ENCODE data around the gene NRARP.

The NRARP gene

DNA sequence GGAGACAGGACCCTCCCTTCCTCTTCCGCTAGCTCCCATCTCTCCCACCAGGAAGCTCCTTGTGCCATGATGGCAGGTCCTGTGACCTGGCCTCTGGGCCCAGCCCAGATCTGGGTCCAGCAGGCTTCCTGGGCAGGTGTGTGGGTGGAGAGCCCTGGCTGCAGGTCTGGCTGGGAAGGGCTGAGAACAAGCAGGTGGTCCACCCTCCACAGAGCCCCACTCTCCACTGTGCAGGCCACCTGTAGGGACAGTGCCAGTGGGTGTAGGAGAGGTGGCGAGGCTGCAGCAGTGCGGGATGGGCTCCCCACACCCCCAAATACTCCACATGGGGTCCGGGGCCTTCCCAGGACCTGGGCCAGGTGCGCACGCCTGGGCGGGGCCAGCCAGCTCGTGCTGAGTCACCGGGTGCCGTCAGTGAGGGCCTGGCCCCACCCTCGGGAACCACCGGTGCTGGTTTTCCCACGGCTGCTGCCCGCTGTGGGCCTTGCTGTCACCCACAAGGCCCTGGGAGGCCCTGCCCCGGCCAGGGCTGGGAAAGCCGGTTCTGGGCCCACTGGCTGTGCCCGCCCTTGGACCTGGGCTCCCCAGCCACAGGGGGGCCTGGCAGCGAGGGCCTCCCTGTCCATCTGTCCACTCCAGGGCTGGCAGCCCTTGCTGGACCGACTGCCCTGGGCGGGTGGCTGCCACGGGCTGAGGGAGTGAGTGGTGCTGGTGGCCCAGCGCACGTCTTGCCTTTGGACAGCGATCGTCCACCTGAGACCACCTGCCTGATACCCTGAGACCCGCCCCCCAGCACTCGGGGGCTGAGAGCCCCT is 9.3 kb upstream of the NRARP start:
- no peak for DNase-seq (ENCODE audit: low read depth in 2 of 2)

DNA sequence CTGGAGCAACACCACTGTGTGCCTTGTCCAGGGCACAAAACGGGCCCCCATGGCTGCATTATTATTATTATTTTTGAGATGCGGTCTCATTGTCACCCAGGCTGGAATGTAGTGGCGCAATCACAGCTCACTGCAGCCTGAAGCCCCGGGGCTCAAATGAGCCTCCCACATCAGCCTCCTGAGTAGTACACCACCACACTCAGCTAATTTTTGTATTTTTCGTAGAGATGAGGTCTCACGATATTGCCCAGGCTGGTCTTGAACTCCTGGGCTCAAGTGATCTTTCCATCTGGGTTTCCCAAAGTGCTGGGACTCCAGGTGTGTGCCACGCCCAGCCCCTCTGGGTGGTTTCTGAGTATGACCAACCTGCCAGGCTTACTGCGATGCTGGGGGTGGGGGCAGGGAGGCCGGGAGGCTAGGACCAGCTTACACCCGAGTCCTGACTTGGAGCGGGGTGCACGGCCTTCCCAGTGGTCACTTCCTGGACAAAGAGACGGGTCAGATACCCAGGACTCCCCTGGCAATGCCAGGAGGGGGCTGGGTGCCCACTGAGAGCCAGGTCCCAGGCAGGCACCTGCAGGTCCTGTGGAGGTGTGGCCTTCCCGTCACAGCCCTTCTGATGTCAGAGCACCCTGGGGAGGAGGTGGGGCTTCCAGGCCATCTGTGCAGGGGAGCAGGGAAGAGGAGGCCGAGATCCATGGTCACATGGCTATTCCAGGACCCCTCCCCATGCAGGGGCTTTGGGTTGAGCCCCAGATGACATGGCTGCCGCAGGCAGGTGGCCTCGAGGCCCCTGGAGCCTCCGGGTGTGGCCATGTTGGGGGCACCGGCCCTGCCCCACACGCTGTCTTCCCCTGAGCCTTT is 8.3 kb upstream of the NRARP start:
- no peak for DNase-seq (ENCODE audit: low read depth in 2 of 2)

DNA sequence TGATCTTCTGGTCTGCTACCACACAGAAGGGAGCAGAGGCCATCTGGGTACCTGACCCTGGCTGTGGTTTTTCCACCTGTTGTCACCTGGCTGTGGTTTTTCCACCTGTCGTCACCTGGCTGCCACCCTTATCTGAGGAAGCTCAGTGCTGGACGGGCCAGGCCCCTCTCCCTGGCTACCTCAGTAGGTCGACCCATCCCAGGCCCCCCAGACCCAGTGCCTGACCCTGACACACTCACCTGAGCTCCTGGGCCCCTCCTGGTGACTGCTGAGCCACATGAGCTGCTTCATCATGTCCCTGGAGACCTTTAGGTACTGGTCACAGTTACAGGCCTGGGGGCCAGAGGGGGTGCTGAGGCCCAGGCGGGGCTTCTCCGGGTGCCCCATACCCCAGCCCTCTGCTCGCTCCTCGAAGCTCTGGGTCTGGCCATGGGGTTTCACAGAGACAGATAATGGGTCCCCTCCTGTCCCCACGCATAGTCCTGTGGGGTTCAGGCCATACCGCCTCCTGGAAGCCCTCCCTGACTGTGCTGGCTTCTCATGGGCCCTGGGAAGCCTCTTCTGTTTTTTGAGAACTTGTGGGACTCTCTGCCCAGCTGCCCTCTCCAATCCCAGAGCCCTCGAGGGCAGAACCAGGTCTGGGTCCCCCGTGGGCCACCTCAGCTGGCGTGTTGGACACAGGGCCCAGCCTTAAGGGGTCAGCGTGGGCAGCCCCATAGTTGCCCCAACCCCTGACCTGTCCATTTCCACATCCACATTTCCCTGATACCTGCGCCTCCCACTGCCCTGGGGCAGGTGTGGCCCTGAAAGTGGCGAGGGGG is 7.5 kb upstream of the NRARP start:
- DNase-seq (ENCODE audit: low read depth in 2 of 2): no peak

DNA sequence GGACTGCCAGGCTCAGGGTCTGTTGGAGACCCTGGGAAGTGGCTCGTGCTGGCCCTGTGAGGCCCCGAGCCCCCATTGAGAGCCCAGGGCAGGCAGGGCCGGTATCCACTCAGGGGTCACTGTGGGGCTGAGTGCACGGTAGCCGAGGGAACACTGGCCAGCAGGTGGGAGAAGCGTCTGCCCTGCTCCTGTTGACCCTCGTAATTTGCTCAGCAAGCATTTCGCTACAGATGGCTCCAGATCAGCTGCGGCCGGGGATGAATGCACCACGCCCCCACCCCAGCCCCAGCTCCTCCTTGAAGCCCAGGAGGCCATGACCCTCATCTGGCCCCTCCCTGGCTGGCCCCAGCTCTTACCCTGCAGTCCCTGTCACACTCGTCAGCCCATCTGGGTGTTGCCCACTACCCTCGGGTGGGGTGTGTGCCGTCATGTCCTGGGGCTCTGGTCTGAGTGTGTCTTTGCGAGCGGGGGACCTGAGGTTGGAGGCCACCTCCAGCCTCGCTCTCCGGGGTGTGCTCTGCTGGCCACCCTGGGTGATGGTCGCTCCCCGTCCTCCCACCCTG is 6.1 kb upstream of the NRARP start:
- DNase-seq (ENCODE audit: low read depth in 2 of 2): no peak

DNA sequence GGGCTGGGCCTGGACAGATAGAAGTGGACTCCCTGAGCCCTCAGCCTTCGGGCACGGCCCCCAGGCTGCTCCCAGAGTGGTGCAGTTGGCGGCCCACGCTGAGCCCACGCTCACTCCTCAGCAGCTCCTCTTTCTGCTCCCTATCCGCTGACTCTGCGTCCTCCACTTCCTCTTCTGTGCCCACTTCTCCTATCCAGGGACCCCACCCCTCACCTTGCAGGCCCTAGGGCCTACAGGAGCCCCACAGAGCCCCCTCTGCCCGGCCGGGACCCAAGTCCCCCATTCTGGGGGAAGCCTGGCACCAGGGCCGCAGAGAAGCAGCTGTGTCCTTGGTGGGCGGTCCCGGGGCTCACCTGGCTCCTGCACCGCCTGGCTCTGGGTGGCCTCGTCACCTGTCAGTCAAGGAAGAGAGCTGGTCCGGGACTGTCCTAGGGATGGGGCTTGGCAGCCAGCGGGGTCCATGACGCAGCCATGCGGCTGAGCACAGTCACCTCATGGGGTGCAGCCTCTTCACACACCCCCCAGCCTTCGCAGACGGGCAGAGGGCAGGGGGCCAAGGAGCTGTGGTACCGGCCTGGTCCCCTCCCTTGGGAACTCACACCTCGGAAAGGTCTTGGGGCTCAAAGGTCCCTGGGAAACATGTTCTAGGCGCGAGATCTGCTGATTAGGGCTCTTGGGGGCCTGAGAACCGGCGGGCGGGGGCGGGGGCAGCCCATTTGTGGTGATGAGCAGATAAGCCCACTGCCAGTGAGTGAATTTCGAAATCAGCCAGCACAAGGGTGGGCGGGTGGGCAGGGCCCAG is 5.4 kb upstream of the NRARP start:
- no peak for DNase-seq (ENCODE audit: low read depth in 2 of 2)

DNA sequence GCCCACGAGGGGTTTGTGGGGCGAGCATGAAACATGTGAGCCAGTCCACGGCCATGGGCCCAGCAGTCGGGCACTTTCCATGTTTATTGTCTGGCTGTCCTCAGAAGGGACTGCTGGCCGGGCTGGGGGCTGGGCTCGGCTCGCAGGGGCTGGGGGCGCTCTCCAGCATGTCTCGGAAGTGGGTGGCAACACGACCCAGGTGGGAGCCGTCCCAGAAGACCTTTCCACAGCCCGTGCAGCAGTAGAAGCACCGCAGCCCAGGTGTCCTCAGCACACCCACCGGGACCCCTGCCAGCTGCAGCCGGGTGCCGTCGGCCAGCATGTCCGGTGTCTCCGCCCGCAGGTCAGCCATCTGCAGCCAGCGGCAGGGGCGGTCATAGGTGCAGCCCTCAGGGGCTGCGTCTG is 4.8 kb upstream of the NRARP start:
- no peak for DNase-seq (ENCODE audit: low read depth in 2 of 2)

DNA sequence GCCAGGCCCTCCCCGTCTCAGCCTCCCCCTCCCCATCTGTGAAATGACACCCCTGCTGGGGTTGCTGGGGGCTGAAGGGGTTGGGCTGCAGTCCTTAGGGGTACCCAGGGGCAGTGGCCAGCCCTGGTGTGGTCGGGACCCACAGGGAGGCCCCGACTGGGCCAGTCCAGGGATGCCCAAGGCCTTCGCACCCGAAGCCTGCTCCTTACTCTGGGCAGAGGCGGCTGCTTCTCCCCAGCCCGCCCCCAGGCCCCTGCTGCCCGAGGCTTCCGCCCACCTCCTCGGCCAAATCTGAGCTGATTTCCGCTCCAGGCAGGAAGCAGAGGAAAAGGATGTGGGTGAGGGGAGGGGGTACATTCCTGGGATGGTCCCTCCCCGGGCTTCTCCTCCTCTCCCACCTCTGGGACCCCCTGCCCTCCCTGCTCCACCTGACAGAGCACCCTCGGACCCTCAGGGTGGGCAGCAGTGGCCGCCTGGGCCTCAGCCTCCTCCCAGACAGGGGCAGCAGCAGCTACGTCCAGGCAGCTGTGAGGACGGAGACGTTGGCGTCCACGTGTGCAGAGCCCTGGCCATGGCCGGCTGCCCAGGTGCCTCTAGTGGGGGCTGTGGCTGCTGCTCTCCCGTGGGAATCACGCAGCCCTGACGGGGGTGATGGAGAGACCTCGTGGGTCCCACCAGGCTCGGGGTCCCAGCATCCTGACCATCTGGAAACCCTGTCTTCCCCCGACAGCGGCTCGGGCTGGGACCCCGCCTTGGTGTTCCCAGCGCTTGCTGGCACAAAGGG is 4.2 kb upstream of the NRARP start:
- no peak for DNase-seq (ENCODE audit: low read depth in 2 of 2)

DNA sequence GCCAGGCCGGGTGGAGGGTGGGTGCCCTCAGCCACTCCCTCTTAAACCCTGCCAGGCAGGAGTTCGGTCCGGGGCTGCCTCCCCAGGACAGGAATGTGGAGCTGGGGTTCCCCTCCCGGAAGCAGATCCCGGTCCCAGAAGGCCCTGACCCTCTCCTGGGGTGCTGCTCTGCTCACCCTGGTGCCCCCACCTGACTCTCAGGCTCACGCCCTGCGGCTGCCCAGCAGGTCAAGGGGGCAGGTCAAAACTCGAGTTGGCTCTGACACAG is 3.7 kb upstream of the NRARP start:
- DNase-seq (ENCODE audit: low read depth in 2 of 2): no peak

DNA sequence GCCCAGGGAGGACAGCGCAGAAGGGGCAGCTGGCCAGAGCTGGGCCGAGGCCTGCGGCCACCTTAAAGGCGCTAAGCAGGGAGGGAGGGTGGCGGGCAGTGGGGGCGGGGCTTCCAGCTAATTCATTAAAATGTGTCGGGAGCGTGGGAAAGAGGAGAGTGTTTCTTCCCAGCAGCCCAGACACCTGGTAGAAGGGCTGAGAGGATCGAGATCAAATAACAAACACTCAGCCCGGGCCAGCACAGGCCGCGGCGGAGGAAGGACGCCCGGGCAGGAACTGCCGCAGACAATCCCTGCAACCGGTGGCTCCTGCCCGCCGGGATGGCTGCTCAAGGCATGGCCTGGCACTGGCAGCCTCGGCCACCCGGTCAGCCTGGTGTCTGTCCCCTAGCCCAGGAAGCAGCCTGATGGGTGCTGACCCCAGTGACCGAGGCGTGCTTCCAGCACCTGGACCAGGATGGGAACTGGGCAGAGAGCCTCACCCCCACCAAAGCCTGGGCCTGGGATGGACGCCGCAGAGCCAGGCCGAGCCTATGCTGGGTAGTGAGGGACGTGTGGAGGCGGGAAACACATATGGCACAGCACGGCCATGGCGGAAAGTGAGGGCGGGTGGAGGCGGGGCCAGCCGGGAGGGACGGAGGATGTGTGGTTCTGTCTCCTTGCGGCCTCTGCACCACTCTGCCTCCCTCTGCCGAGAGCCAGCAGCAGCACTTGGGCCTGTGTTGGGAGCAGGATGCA is 3.2 kb upstream of the NRARP start:
- DNase-seq (ENCODE audit: low read depth in 2 of 2): no peak

DNA sequence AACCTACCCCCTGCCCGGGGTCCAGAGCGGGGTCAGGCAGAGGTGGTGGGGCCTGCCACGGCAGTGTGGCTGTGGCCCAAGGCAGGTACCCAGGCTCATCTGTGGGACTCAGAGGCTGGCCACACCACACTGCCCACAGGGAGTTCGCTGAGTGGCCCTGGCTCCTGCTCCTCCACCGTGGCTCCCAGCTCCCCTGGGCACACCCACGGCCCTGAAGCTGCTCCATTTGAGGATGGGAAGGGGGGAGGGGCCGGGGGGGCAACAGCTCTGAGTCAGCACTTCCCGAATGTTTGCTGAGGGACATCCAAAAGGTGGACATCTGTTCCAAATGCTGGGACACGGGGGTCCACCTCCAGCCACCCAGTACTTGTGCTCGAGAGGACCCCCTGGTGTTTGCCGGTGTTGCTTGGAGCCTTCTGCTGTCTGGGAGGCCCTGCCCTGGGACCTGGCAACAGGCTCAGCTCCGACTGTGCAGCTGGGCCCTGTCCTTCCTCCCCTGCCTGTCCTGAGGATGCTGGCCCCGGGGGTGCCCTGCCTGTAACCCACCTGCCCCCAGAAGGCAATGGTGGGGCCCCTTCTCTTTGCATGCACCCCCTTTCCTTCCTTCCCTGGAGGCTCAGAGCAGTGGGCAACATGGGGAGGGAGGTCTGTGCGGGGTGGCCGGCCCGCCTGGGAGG is 2.5 kb upstream of the NRARP start:
- no peak for DNase-seq (ENCODE audit: low read depth in 2 of 2)

DNA sequence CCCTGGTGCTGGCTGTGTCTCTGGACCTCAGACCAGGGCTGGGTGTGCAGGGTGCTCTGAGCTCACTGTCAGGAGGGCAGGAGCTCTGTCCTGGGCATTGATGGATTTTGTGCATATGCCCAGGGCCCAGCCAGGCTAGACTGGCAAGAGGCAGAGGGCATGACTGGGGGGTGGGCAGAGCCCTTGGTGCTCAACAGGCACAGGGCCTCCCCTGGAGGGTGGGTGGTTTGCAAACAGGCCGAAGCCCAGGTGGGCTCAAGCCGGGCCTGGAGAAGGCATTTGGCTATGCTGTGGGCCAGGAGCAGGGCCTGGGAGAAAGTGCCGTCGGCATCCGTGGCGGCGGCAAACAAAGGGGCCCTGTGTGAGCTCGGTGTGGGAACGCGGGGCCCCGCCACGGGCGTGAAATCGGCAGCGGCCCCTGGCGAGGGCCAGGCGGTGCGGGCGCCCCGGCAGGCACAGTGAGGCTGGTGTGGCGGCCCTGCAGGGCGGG is 1.9 kb upstream of the NRARP start:
- no peak for DNase-seq (ENCODE audit: low read depth in 2 of 2)

DNA sequence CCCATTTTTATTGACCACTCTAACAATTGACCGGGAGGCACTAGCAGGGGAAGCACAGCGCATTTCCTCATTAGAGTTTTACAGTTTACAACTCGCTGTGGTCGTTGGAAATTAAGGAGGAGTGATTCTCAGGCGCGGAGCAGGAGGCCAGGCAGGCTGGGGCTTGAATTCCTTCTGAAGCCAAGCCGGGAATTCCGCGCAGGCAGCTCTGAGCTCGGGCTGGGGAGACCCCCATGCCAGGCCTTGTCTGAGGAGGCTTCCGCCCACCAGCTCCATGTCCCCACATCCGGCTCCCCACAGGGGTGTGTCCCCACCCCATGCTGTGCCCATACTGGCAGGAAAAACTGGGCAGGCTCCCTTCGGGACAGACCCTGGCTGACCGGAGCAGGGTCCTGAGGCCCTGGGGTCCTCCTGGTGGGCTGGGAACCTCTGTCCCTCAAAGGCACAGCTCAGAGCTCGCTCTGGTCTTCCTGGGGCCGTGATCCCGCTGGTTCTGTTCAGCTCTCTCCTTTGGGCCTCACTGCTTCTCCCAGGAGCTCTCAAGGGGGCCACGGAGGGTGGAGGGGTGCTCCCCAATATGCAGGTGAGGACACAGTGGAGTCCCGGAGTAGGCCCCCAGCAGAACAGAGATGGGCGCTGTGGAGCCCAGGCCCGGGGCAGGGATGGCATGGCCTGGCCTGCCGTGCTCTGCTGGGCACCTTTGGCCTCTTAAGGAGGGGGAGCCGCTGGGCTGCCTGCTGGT is 1.3 kb upstream of the NRARP start:
- DNase-seq (ENCODE audit: low read depth in 2 of 2): no peak

DNA sequence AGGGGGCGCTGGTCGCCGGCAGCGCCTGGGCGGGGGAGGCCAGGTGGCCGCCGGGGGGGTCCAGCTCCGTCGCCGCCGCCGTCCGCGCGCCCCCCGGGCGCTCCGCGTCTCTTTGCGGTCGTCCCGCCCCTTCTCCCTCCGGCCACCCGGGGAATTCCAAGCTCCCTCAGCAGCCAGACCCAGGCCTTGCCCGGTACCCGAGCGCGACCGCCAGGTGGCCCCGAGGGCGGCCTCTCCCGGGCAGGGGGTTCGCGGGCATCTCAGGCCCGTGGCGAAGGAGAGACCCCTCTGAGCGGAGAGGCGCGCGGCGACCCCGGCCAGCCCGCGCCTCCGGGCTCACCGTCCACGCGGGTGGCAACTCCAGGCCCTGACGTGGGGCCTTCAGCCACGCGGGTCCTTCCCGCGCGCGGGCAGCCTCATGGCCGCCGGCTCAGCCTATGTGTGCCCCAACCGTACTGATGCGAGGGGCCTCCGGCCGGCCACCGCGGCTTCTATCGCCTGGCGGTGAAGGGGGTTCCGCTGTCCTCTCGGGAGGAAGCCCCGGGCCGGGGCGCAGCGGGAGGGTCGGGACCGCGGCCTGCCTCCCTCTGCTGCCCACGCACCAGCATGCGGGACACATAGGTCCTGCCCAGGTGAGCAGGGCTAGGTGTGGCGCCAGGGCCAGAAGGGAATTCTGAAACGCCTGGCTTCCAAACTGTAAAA is 529 bp upstream of the NRARP start:
- no peak for DNase-seq (ENCODE audit: low read depth in 2 of 2)

DNA sequence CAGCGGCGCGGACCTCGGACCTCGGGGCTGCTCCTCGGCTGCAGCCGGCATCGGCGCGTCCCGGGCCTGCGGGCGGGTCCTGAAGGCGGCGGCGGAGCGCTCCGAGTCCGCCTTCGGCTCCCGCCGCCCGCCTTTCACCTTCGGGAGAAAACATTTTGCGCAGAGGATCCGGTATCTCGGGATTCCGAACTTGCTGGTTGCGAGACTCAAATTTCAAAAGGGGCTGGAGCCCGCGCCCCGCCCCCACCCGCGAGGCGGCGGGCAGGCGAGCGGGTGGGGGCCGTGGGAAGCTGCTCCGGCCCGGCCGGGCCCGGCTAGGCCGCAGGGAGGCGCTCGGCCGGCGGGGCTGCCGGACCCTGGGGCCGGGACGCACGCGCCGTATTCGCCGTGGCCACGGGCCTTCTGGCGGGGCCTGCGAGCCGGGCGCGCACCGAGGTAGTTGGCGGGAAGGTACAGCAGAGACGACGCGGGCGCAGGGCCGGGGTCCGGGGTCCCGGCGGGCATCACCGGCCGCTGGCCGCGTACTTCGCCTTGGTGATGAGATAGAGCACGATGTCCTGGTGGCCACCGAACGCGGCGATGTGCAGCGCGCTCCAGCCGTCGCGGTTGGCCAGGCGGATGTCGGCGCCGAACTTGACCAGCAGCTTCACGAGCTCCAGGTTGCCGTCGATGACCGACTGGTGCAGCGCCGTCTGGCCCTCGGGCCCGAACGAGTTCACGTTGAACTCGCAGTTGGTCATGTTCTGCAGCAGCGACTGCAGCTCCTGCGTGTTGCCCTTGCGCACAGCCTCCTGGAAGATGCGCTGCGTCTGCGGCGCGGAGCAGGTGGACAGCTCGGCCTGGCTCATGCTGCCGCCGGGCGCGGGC is 757 bp downstream of the NRARP start:
- DNase-seq (ENCODE audit: low read depth in 2 of 2): no peak

DNA sequence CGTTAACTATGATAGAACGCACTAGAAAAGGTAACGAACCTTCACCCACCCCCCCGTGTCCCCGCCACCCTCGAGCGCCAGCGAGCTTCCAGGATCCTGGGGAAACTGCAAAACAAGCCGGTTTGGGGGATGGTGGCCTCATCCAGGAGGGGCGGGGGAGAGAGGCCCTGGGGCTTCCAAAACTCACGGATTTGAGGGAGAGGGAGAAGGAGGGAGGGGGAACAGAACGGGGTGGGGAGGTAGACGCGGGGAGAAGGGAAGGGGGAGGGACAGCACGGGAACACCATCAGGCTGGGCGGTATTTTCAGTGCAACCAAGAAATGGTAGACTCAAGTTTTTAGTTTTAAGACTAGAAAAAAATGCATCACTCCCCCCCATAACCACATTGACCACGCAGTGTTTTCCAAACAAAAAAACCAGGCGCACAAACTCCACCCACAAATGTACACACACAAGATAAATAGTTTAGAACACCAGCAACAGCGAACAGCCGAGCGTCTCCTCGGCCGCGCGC is 1.4 kb downstream of the NRARP start:
- DNase-seq (ENCODE audit: low read depth in 2 of 2): no peak

DNA sequence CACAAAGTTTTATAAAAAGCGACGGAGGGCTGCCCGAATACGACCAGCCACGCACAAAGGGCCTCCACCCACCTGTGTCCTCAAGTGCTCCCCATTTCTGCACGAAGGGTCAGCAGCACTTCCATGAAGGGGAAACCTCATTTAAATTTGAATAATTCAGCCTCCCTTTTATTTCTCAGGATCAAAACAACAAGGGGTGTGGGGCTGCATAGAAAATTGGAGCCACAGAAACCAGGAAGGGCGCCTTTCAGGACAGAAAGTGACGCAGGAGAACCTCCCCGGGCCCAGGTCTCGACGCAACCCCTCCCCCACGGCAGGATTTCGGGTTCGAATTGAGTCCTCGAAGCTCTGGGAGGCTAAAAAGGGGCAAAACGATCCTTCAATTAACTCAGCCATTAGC is 2.1 kb downstream of the NRARP start:
- DNase-seq (ENCODE audit: low read depth in 2 of 2): no peak

DNA sequence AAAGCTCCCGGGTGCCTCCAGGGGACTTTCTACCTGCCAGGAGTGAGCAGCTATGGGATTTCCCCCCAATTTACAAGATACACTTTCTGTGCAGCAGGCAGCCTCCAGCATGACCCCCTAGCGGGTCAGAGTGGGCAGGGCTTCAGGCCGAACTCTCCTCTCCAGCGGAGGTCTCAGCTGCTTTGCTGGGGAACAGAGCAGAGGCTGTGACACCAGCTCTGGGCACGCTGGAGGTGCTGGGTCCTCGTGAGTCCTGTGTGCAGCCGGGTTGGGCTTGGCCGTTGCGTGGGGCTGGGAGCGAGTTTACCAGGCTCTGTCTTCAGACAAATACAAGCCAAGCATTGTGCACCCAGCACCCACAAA is 2.9 kb downstream of the NRARP start:
- no peak for DNase-seq (ENCODE audit: low read depth in 2 of 2)

Measured in fibroblast of skin of left biceps (primary cell).